Pancreas (tissue), 10 donors: ENCODE data around the gene CEP85L. TPM values are rescaled to one million over a fixed set of nuclear protein-coding genes. Genes with fewer than 3 reads are reported as not detected.

Experiments used
- ATAC-seq, 4 donors: fragments of 200-7000 bp; cut with Tn5 transposase; one replicate each; pipeline versions ENCODE4 v1.8.0 to v1.9.1; 2020; ENCODE audit warnings: mild to moderate bottlenecking in 4 of 4, moderate library complexity in 4 of 4
- DNase-seq, 6 donors: peaks; one replicate each; pipeline ENCODE4 v3.0.0-alpha.2; 2020
- FAIRE-seq: peaks from 2 replicates; lab custom pipeline; 2012; peaks lifted over from hg19 to GRCh38; lab: Jason Lieb, UNC
- H3K27ac ChIP-seq, 4 donors: fragments of 200-600 bp; sonication (generic); 1 replicate in 3 of 4; 2 replicates in 1 of 4; pipeline versions ENCODE4 v1.5.0 to v1.8.0; 2020
- H3K27me3 ChIP-seq, 4 donors: fragments of 200-600 bp; one replicate each; pipeline ENCODE4 v1.8.0; 2021
- H3K36me3 ChIP-seq, 3 donors: fragments of 200-600 bp; sonication (generic) in 1 of 3; one replicate each; pipeline versions ENCODE4 v1.5.0 to v1.8.0; 2020 to 2021
- H3K4me1 ChIP-seq, 3 donors: fragments of 200-600 bp; one replicate each; pipeline ENCODE4 v1.8.0; 2021
- H3K4me3 ChIP-seq, 4 donors: fragments of 200-600 bp; sonication (generic) in 2 of 4; one replicate each; pipeline versions ENCODE4 v1.5.0 to v1.8.0; 2020 to 2021
- H3K9me3 ChIP-seq, 4 donors: fragments of 200-600 bp; one replicate each; pipeline ENCODE4 v1.8.0; 2021
- WGBS, 2 donors: extraction: QIAGEN DNeasy Blood & Tissue Kit; methylation state at CpG; one replicate each; pipeline ENCODE4 v1.1.7; 2013; 5-methylcytosine and 5-hydroxymethylcytosine counted together
- intact Hi-C, 3 donors: fragments of 100-400 bp; cut with DNase I; formaldehyde crosslinking; loops; one replicate each; pipeline versions ENCODE4 v1.11.1 to v1.14.2; 2022
- polyA plus RNA-seq, 2 donors: library from polyadenylated mRNA; stranded (reverse); fragments of 200-250 nt; gene quantifications; one replicate each; pipeline ENCODE4 v1.2.3, GENCODE V29; 2013
- total RNA-seq, 6 donors: library from RNA; stranded (reverse); fragmentation: NEBNext Ultra II Directional in 4 of 6; extraction: Animal tissue kit (Norgen Biotek cat#: 25700) in 4 of 6; gene quantifications; one replicate each; pipeline versions ENCODE4 v1.2.1 to v1.2.4, GENCODE V29; 2021 to 2023
- TF ChIP-seq, protein P1 (sequence below), 4 donors: fragments of 200-600 bp; sonication (generic) in 3 of 4; IDR thresholded peaks; one replicate each; pipeline versions ENCODE4 v1.5.0 to v1.8.0; 2021; ENCODE audit warnings: antibody characterized with exemption in 4 of 4
- donor health status: healthy with polysubstance abuse.
- donor health status: DM: no; HTN: no; CAD: no; lungs with moderate emphysema.
- donor health status: DM: no; HTN: no; CAD: no.
- donor health status: control.
- donor health status: control.
- donor health status: Bipolar disorder and iron deficiency.
- donor health status: DM: yes; HTN: yes; CAD: no.
- donor health status: DM: no; HTN: no; CAD: no.
- donor health status: DM: no; HTN: no; CAD: no.
- donor health status: DM: yes; HTN: yes; CAD: no.

The CEP85L gene
- total and polyA plus RNA-seq, 8 donors: 1.1 to 8.1 (median 6.1) TPM

DNA sequence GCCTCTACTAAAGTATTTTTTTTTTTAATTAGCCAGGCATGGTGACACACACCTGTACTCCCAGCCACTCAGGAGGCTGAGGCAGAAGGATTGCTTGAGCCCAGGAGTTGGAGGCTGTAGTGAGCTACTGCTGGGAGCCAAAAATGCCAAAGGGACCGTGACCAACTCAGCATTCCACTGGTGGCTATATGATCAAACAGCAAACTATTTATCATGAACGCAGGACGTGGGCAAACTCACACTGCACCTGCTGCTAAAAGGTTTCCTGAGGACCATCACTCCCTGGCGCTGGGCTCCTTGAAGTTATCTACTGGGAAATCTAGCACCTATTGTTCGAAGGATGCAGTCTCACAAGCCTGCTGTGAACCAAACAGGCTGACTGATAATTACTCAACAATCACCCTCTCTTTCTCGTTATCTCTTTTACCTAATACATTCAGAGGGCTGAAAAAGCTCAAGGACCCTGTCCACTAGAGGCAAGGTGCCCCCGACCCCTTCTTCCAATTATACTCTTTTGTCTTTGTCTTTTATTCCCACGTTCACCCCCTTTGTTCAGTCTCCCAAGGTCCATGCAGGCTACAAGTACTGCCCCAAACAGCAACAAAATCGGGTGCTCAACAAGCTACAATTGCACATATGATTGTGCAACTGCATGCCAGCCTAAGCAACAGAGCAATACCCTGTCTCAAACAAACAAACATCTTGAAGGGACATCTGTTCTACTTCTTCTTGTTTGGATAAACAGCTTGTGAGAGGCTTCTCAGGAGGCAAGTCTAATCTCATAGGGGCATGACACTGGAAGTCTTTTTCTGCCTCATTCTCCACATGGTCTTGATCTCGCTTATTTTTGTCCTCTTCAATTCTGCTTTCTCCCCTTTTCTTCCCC, 151.0 kb downstream of the CEP85L start:
- FAIRE-seq: no peak
- no peak for DNase-seq
- 89 to 93% methylated on average over 10 of the region's 10 CpGs for WGBS, 2 donors
- intact Hi-C loops: no loop called here
- no peak for ATAC-seq
- Histone ChIP-seq H3K4me1 (no peaks in the 10 kb centered on the region), H3K27ac (no peak overlapping the region), H3K36me3 (no peaks in the 10 kb centered on the region), H3K9me3 (no peaks in the 10 kb centered on the region), H3K4me3 (no peak overlapping the region), H3K27me3 (no peaks in the 10 kb centered on the region)
- TF ChIP-seq, protein P1, sequence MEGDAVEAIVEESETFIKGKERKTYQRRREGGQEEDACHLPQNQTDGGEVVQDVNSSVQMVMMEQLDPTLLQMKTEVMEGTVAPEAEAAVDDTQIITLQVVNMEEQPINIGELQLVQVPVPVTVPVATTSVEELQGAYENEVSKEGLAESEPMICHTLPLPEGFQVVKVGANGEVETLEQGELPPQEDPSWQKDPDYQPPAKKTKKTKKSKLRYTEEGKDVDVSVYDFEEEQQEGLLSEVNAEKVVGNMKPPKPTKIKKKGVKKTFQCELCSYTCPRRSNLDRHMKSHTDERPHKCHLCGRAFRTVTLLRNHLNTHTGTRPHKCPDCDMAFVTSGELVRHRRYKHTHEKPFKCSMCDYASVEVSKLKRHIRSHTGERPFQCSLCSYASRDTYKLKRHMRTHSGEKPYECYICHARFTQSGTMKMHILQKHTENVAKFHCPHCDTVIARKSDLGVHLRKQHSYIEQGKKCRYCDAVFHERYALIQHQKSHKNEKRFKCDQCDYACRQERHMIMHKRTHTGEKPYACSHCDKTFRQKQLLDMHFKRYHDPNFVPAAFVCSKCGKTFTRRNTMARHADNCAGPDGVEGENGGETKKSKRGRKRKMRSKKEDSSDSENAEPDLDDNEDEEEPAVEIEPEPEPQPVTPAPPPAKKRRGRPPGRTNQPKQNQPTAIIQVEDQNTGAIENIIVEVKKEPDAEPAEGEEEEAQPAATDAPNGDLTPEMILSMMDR (IDR thresholded peaks at IDR 0.05): no peak

DNA sequence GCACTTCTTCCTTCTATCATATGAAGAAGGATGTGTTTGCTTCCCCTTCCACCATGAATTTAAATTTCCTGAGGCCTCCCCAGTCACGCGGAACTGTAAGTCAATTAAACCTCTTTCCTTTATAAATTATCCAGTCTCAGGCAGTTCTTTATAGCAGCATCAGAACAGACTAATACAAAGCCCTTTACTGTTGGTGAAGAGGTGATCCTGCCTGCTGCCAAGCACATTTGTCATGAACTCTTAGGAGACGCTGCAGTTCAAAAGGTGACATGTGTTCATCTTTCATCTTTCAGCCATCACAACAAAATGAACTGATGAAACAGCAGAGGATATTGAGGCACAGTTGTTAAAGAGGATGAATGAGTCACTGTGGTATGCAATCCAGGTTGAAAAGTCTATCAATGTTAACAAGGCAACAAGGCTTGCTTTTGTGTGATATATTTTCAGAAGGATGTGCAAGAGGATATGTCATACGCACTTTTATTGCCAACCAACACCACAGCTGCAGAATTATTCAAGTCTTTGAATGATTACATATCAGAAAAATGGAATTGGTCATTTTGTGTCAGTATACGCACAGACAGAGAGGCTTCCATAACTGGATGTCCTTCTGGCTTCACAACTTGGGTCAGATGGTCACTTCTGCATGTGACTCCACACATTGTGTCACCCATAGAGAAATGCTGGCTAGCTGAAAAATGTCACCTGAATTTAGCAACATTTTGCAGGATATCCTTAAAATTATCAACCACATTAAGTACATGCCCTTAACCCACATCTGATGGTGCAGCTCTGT, 155.7 kb downstream of the CEP85L start:
- intact Hi-C loops: no loop called here
- H3K9me3 ChIP-seq: no peaks in the 10 kb centered on the region
- no peaks in the 10 kb centered on the region for H3K27me3 ChIP-seq
- no peaks in the 10 kb centered on the region for H3K36me3 ChIP-seq
- DNase-seq: no peak
- no peaks in the 10 kb centered on the region for H3K4me1 ChIP-seq
- H3K27ac ChIP-seq: no peak overlapping the region
- TF ChIP-seq, protein P1 (IDR thresholded peaks at IDR 0.05): no peak
- 96 to 98% methylated on average over 5 of the region's 5 CpGs for WGBS, 2 donors
- H3K4me3 ChIP-seq: no peak overlapping the region
- ATAC-seq: no peak
- FAIRE-seq: no peak

DNA sequence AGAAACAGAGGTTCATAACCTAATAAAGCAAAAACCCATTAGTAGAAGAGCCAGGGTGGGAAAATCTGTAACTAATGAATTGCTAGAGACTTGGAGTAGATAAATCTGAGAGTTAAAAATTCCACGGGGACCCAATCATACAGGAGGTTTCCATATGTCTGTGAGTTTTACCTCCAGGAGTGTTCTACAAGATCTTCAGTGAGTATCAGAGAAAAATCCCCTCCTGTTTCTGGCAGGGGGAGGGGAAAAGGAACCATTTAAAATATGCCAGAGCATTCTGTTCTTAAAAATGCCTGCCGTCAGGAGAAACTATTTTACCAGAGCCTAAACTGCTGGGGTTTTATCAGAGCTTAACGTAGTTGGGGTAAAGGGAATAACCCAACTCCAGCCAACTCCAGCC, 157.3 kb downstream of the CEP85L start:
- no peaks in the 10 kb centered on the region for H3K27me3 ChIP-seq
- FAIRE-seq: no peak
- H3K36me3 ChIP-seq: peaks cover 0 to 9% (median 0%) of the 10 kb centered on the region in 3 donors
- no peak overlapping the region for H3K4me3 ChIP-seq
- no peaks in the 10 kb centered on the region for H3K9me3 ChIP-seq
- intact Hi-C loops: no loop called here
- no peaks in the 10 kb centered on the region for H3K4me1 ChIP-seq
- TF ChIP-seq, protein P1 (IDR thresholded peaks at IDR 0.05): no peak
- no peak for ATAC-seq
- 88 to 97% methylated on average over 3 of the region's 3 CpGs for WGBS, 2 donors
- DNase-seq: no peak
- H3K27ac ChIP-seq: no peak overlapping the region

DNA sequence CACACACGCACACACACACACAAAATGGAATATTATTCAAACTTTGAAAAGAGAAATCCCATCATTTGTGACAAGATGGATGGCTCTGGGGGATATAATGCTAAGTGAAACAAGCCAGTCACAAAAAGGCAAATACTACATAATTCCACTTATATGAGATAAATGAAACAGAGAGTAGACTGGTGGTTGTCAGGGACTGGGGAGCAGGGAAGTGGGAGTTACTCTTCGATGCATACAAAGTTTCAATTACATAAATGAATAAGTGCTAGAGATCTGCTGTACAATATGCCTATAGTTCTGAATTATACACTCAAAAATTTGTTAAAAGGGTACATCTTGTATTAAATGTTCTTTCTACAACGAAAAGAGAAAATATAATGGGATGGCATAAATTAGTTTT, 161.4 kb downstream of the CEP85L start:
- H3K4me1 ChIP-seq: no peaks in the 10 kb centered on the region
- intact Hi-C loops: no loop called here
- FAIRE-seq (no peak), ATAC-seq (no peak), DNase-seq (no peak)
- peaks cover 0 to 9% (median 0%) of the 10 kb centered on the region in 3 donors for H3K36me3 ChIP-seq
- no peaks in the 10 kb centered on the region for H3K9me3 ChIP-seq
- 94 to 96% methylated on average over 3 of the region's 3 CpGs for WGBS, 2 donors
- TF ChIP-seq, protein P1 (IDR thresholded peaks at IDR 0.05): no peak
- H3K4me3 ChIP-seq: no peak overlapping the region
- H3K27ac ChIP-seq: no peak overlapping the region
- H3K27me3 ChIP-seq: no peaks in the 10 kb centered on the region
